Activated naive CD4-positive, alpha-beta T cell treated with anti-CD3 and anti-CD28 coated beads, Interleukin-2, amount 50 U/mL, for 24 hours (primary cell): ENCODE data around the gene OR2A25.
A peak's percentile ranks its signal among the peaks of the same experiment; 100 is the strongest.
"Not testable (repeated sequence)": the region's sequence is repeated elsewhere in the genome, so short reads cannot be mapped to it uniquely, and the experiment has no call there.

Source experiments
- H3K27ac Mint-ChIP-seq: one replicate; pipeline ENCODE4 v1.8.0; 2021; ENCODE audit warnings: mild to moderate bottlenecking, mixed read lengths
- H3K27me3 Mint-ChIP-seq: one replicate; pipeline ENCODE4 v1.8.0; 2021; ENCODE audit warnings: mixed read lengths
- H3K36me3 Mint-ChIP-seq: one replicate; pipeline ENCODE4 v1.8.0; 2021; ENCODE audit warnings: mixed read lengths
- H3K4me1 Mint-ChIP-seq: one replicate; pipeline ENCODE4 v1.8.0; 2021; ENCODE audit warnings: mixed read lengths
- H3K4me3 Mint-ChIP-seq: one replicate; pipeline ENCODE4 v1.8.0; 2021; ENCODE audit warnings: mild to moderate bottlenecking, mixed read lengths
- H3K9me3 Mint-ChIP-seq: one replicate; pipeline ENCODE4 v1.8.0; 2021; ENCODE audit warnings: mixed read lengths

Gene OR2A25

DNA sequence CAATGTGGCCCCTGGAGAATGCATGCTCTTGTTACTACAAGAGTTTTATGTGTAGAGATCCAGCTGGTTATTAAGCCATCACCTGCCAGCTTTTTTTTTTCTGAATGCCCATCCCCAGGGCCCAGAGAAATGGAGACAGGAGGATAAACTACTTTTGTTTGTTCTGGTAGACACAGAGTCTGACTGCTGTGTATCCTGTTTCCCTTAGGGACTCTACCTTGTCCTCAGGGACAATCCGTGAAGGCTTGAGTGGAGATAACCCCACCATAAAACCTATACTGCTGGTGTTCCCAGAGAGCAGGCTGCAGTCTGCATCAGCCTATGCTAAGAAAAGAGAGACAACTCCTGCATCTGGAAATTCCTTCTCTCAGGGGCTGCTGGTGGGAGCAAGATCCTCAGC is 21.0 kb upstream of the OR2A25 start, which contains the start of gene OR2A5:
Gene OR2A5 (plus strand): TSS at position 301 of the 400 bp plus-strand sequence. CDS start 1,454 bp downstream, outside the sequence.
- Mint-ChIP-seq H3K4me1 (no peaks in the 10 kb centered on the region), H3K27me3 (peaks cover 15% of the 10 kb centered on the region), H3K27ac (no peak within 1 kb of the TSS), H3K36me3 (no peaks in the 10 kb centered on the region), H3K9me3 (no peaks in the 10 kb centered on the region), H3K4me3 (no peak within 1 kb of the TSS)

DNA sequence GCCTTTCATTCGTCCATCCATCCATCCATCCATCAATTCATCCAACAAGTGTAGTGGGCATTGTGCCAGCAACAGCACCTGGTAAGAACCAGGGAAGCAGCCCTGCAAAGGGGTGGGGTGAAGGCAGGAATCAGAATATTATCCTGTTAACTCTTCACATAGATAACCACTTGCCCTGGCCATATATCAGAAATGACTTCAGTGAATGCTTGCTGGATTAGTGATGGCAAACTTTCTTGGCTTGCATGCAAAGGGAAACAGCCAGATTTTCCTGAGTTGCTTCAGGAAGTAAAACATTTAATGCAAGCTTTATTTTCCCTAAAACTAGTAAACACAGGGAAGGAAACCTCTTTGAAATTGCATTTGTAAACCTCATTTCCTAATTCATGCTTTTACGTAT is 20.1 kb upstream of the OR2A25 start:
- H3K36me3 Mint-ChIP-seq, result no peaks in the 10 kb centered on the region
- no peaks in the 10 kb centered on the region for H3K4me1 Mint-ChIP-seq
- H3K9me3 Mint-ChIP-seq, result no peaks in the 10 kb centered on the region
- H3K4me3 Mint-ChIP-seq, result no peak overlapping the region
- H3K27me3 Mint-ChIP-seq, result peaks cover 15% of the 10 kb centered on the region
- H3K27ac Mint-ChIP-seq, result no peak overlapping the region

DNA sequence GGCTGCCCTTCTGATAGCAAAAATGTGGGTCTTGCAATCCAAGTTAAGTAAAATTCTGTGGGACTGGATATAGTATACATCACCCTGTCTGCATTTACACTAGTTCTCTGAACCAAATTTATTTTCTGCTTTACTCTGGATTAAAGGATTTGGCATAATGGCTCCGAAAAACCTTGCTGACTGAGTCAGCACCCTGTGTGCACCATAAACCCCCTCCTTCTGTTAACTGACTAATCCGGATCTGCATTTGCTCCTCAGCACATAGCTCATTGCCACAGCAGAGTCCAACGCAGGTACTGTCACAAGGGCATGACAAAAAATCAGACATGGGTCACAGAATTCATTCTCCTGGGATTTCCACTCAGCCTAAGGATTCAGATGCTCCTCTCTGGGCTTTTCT is 19.5 kb upstream of the OR2A25 start:
- Mint-ChIP-seq H3K36me3 (no peaks in the 10 kb centered on the region), H3K27me3 (peaks cover 15% of the 10 kb centered on the region), H3K9me3 (no peaks in the 10 kb centered on the region), H3K4me1 (no peaks in the 10 kb centered on the region), H3K4me3 (no peak overlapping the region), H3K27ac (no peak overlapping the region)

DNA sequence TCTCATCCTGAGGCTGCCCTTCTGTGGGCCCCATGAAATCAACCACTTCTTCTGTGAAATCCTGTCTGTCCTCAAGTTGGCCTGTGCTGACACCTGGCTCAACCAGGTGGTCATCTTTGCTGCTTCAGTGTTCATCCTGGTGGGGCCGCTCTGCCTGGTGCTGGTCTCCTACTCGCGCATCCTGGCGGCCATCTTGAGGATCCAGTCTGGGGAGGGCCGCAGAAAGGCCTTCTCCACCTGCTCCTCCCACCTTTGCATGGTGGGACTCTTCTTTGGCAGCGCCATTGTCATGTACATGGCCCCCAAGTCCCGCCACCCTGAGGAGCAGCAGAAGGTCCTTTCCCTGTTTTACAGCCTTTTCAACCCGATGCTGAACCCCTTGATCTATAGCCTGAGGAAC is 18.7 kb upstream of the OR2A25 start:
- not testable (repeated sequence) for H3K4me3 Mint-ChIP-seq, H3K27ac Mint-ChIP-seq
- peaks cover 17% of the 10 kb centered on the region for H3K27me3 Mint-ChIP-seq

DNA sequence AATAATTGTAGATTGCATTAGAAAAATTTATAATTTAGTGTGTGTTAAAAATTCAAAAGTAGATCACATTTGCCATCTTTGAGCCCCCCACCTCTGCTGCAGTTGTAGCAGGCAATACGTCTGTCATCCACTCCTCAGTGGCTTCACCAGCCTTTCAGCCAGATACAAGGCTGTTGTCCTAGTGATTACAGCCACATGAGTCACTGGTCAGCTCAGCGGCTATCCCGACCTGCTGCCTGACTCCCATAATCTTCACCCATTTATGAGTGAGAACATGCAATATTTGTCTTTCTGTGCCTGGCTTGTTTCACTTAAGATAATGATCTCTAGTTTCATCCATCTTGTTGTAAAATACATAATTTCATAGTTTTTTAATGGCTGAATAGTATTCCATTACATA is 11.7 kb upstream of the OR2A25 start:
- Mint-ChIP-seq H3K4me3 (no peak overlapping the region), H3K27ac (no peak overlapping the region), H3K36me3 (peaks cover 2% of the 10 kb centered on the region), H3K27me3 (peaks cover 3% of the 10 kb centered on the region), H3K4me1 (no peaks in the 10 kb centered on the region), H3K9me3 (peaks cover 10% of the 10 kb centered on the region)

More for the DNA sequence above, 18.7 kb upstream of the OR2A25 start:
- not testable (repeated sequence) for H3K9me3 Mint-ChIP-seq, H3K4me1 Mint-ChIP-seq, H3K36me3 Mint-ChIP-seq

DNA sequence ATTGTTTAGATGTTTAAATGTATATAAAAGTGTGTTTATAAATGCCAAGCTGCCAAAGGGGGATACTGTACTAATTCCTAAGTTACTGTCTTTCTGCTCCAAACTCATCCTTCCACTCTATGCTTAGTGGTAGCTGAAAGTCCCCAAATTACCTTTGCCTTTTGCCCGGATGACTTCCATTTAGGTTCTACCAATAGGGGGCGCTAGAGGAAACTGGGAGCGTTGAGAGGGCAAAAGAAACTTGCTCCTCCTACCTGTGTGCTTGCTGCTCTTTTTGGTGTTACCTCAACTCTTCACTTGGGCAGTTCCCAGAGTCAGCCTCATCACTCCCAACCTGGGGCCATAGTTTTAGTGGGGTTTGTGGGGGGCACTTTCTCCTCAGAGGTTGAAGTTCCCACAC is 5.9 kb upstream of the OR2A25 start:
- Mint-ChIP-seq H3K9me3 (peaks cover 10% of the 10 kb centered on the region), H3K27ac (no peak overlapping the region), H3K36me3 (peaks cover 2% of the 10 kb centered on the region), H3K27me3 (peaks cover 8% of the 10 kb centered on the region), H3K4me3 (no peak overlapping the region), H3K4me1 (no peaks in the 10 kb centered on the region)

DNA sequence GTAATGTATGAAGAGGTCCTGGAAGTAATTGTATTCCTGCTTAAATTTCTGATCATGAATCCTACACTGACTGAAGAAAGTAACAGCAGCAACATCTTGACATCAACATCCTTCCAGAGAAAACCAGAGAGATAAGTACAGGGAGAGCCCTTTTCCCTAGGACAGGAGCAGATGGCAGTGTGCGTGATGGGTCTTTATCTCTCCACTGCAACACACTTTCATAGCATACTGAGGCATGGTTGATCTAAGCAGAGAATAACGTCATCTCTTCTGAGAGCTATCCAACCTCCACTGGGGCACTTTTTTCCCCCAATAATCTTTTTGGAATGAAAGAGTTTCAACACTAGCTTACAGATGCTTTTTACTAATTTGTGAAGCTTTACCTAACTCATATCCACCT is 342 bp downstream of the OR2A25 start:
- Mint-ChIP-seq H3K4me3 (no peak overlapping the region), H3K27ac (no peak overlapping the region), H3K27me3 (peaks cover 4% of the 10 kb centered on the region), H3K4me1 (no peaks in the 10 kb centered on the region), H3K36me3 (no peaks in the 10 kb centered on the region), H3K9me3 (peaks cover 2% of the 10 kb centered on the region)

DNA sequence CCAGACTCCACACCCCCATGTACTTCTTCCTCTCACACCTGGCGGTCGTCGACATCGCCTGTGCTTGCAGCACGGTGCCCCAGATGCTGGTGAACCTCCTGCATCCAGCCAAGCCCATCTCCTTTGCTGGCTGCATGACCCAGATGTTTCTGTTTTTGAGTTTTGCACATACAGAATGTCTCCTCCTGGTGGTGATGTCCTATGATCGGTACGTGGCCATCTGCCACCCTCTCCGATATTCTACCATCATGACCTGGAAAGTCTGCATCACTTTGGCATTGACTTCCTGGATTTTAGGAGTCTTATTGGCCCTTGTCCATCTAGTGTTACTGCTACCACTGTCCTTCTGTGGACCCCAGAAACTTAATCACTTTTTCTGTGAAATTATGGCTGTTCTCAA is 4.8 kb downstream of the OR2A25 start:
- Mint-ChIP-seq H3K4me3 (no peak overlapping the region), H3K27ac (no peak overlapping the region), H3K9me3 (peaks cover 5% of the 10 kb centered on the region), H3K27me3 (peaks cover 4% of the 10 kb centered on the region), H3K4me1 (no peaks in the 10 kb centered on the region), H3K36me3 (no peaks in the 10 kb centered on the region)

DNA sequence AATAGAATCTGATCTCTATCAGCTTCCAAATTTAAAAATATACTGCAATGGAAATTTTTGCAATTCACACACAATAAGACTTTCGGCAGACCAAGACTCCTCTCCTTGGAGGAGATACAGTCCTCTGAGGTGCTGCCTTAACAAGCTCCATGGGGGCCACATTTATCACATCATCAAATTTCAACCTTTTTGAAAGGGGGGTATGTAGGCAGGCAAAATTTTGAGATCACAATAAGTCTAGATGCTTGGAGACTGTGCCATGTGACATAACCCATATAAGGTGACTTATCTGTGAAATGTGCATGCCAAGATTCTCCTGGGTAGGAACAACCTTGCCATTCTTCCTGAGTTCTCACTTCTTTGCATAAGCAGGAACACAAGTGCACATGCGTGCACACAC is 16.4 kb downstream of the OR2A25 start, which contains the start of gene OR2A12:
Gene OR2A12 (plus strand): TSS at position 301 of the 400 bp plus-strand sequence. CDS start 8,830 bp downstream, outside the sequence.
- no peaks in the 10 kb centered on the region for H3K27me3 Mint-ChIP-seq
- H3K27ac Mint-ChIP-seq, result no peak within 1 kb of the TSS
- H3K36me3 Mint-ChIP-seq, result no peaks in the 10 kb centered on the region
- peaks cover 6% of the 10 kb centered on the region for H3K9me3 Mint-ChIP-seq
- H3K4me3 Mint-ChIP-seq, result no peak within 1 kb of the TSS
- no peaks in the 10 kb centered on the region for H3K4me1 Mint-ChIP-seq

DNA sequence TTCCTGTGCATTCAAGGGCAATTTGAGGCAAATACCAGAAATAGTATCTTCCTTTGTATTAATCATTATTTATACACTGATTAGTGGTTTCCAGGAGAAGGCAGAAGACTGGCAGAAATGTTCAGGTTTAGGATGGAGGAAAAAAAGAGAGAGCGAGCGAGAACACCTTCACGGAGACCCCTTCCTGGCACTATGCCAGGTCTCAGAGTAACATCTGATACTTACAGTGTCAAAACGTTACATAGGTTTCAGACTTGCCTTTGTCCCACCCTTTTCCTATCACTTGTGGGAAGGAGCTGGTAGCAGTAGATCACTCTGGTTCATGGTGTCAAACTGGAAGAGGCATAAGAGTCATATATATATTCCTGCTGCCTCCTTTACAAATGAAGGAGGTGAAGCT is 17.1 kb downstream of the OR2A25 start:
- H3K4me1 Mint-ChIP-seq, result no peaks in the 10 kb centered on the region
- H3K4me3 Mint-ChIP-seq, result no peak overlapping the region
- H3K9me3 Mint-ChIP-seq, result no peaks in the 10 kb centered on the region
- H3K27ac Mint-ChIP-seq, result no peak overlapping the region
- no peaks in the 10 kb centered on the region for H3K27me3 Mint-ChIP-seq
- H3K36me3 Mint-ChIP-seq, result no peaks in the 10 kb centered on the region

DNA sequence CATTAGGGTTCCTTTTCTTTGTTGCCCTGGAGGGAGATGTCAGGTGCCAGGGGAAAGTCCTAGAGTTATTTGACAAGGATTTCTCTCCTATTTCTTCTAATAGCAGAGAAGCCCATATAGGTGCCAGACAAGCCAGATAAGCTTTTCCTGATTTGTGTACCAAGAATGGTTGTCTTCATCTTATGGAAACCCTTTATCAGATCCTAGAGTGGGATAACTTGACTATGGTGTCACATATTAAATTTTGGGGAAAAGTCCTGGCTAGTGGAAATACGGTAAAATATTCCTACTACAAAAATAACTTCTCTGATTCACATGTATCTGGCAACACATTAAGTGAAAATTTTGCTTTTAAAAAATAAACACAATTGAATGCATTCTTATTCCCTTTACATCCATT is 17.6 kb downstream of the OR2A25 start:
- no peaks in the 10 kb centered on the region for H3K27me3 Mint-ChIP-seq
- H3K9me3 Mint-ChIP-seq, result no peaks in the 10 kb centered on the region
- no peaks in the 10 kb centered on the region for H3K4me1 Mint-ChIP-seq
- no peaks in the 10 kb centered on the region for H3K36me3 Mint-ChIP-seq
- H3K4me3 Mint-ChIP-seq, result no peak overlapping the region
- no peak overlapping the region for H3K27ac Mint-ChIP-seq

DNA sequence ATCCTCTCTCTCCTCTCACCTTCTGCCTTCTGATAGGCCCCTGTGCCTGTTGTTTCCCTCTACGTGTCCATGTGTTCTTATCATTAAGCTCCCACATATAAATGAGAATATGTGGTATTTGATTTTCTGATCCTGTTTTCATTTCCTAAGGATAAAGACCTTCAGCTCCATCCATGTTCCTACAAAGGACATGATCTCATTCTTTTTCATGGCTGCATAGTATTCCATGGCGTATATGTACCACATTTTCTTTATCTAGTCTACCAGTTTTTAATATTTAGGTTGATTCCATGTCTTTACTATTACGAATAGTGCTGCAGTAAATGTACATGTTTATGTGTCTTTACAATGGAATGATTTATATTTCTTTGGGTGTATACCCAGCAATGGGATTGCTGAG is 21.1 kb downstream of the OR2A25 start:
- Mint-ChIP-seq H3K27me3 (no peaks in the 10 kb centered on the region), H3K27ac (peak overlapping the region; percentile 27), H3K9me3 (no peaks in the 10 kb centered on the region), H3K4me1 (no peaks in the 10 kb centered on the region), H3K4me3 (no peak overlapping the region), H3K36me3 (no peaks in the 10 kb centered on the region)

DNA sequence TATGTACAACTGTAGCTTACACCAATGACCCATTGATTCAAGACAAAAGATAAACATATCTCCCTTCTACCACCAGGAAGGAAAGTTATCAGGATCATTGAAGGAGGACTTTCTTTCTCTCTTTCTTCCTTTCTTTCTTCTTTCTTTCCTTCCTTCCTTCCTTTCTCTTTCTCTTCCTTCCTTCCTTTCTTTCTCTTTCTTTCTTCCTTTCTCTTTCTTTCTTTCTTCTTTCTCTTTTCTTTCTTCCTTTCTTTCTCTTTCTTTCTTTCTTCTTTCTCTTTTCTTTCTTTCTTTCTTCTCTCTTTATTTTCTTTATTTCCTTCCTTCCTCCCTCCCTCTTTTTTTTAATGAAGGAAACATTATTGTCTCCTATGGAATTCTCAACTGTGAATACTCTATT is 29.2 kb downstream of the OR2A25 start:
- peaks cover 3% of the 10 kb centered on the region for H3K36me3 Mint-ChIP-seq
- H3K27ac Mint-ChIP-seq, result peak overlapping the region; percentile 60
- H3K4me1 Mint-ChIP-seq, result peaks cover 22% of the 10 kb centered on the region
- H3K4me3 Mint-ChIP-seq, result no peak overlapping the region
- H3K27me3 Mint-ChIP-seq, result peaks cover 2% of the 10 kb centered on the region
- no peaks in the 10 kb centered on the region for H3K9me3 Mint-ChIP-seq

DNA sequence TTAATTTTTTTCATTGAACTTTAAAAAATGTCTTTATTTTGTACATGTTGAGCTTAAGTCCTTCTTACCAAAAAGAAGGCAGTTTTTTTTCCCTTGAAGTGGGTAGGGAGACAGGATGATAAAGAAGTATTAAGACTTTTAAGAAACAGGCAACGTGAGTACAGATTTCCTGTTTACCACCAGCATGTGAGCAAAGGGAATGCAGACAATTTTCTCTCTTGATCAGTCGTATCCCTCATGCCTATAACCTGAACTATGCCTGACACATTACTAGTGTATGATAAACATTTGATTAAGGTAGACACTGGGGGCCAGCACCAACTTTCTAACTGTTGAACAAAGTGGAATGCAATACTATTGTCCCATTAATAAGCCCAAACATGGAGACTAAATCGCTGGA is 31.0 kb downstream of the OR2A25 start:
- Mint-ChIP-seq H3K4me3 (no peak overlapping the region), H3K27ac (no peak overlapping the region), H3K27me3 (peaks cover 2% of the 10 kb centered on the region), H3K36me3 (peaks cover 3% of the 10 kb centered on the region), H3K4me1 (peaks cover 22% of the 10 kb centered on the region), H3K9me3 (no peaks in the 10 kb centered on the region)

DNA sequence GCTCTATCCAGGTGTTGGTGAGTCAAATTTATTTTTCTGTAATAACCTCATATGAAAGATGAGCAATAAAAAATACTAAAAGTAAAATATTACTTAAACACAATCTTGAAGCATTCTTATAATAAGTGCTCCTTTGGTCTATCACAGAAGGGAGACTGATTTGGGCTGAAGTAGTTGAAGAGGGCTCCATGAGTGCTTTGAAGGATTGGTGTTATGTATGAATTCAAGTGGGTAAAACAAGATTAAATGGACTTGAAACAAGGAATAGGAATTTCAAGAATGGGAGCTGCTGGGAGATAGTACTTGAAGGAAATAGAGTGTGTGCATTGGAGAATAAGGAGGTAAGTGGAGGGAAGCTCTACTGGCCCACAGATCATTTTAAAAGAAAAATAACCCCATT is 32.4 kb downstream of the OR2A25 start:
- no peaks in the 10 kb centered on the region for H3K9me3 Mint-ChIP-seq
- peaks cover 22% of the 10 kb centered on the region for H3K4me1 Mint-ChIP-seq
- no peak overlapping the region for H3K4me3 Mint-ChIP-seq
- peaks cover 3% of the 10 kb centered on the region for H3K36me3 Mint-ChIP-seq
- no peaks in the 10 kb centered on the region for H3K27me3 Mint-ChIP-seq
- no peak overlapping the region for H3K27ac Mint-ChIP-seq

DNA sequence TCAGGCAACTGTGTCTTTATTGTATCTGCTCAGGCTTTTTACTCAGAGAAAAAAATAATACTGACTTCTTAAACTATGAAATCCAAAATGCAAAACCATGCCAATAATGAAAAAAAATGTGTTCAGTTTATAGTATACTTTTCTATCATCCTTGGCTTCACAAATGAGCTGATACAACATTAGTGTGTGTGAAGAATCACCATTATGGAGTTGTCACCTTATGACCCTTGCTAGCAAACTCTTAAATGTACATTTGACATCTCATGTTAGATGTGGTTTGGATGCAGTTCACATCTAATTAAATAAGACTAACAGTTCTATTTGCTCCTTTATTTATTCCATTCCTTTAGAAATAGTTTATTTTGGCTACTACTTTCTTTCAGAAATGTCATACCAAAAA is 35.6 kb downstream of the OR2A25 start:
- no peaks in the 10 kb centered on the region for H3K9me3 Mint-ChIP-seq
- peaks cover 12% of the 10 kb centered on the region for H3K4me1 Mint-ChIP-seq
- H3K36me3 Mint-ChIP-seq, result peaks cover 1% of the 10 kb centered on the region
- H3K27me3 Mint-ChIP-seq, result no peaks in the 10 kb centered on the region
- no peak overlapping the region for H3K4me3 Mint-ChIP-seq
- no peak overlapping the region for H3K27ac Mint-ChIP-seq

DNA sequence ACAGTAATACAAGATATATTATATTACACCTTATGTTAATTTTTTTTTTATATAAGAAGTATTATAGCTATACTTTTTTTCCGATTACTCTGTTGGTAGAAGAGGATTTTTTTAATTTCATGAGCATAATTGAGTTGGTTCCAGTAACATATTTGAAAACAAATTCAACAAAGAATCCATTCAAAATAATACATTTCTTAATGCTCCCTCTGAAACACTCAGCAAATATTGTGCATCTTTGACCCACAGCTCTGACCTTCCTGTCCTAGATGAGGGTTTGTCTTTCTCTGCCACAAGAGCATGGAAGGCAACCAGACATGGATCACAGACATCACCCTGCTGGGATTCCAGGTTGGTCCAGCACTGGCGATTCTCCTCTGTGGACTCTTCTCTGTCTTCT is 39.7 kb downstream of the OR2A25 start, which contains the start of gene OR2A2:
Gene OR2A2 (plus strand): TSS at position 301 of the 400 bp plus-strand sequence. CDS start 0 bp downstream, at position 301.
- peaks cover 1% of the 10 kb centered on the region for H3K36me3 Mint-ChIP-seq
- H3K27ac Mint-ChIP-seq, result no peak within 1 kb of the TSS
- no peaks in the 10 kb centered on the region for H3K9me3 Mint-ChIP-seq
- peaks cover 3% of the 10 kb centered on the region for H3K27me3 Mint-ChIP-seq
- H3K4me1 Mint-ChIP-seq, result no peaks in the 10 kb centered on the region
- H3K4me3 Mint-ChIP-seq, result no peak within 1 kb of the TSS
